GM12873 (cell line): ENCODE results near the gene TRAPPC2L.

Experiments
- TF ChIP-seq, protein P1 (sequence below): IDR thresholded peaks from 2 replicates; pipeline ENCODE4 v1.5.1; 2012; ENCODE audit warnings: low read depth, mild to moderate bottlenecking, moderate library complexity, low read length, control low read depth; ENCODE audit not compliant: insufficient read depth; ENCODE audit errors: missing control alignments

The TRAPPC2L gene, protein sequence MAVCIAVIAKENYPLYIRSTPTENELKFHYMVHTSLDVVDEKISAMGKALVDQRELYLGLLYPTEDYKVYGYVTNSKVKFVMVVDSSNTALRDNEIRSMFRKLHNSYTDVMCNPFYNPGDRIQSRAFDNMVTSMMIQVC

DNA sequence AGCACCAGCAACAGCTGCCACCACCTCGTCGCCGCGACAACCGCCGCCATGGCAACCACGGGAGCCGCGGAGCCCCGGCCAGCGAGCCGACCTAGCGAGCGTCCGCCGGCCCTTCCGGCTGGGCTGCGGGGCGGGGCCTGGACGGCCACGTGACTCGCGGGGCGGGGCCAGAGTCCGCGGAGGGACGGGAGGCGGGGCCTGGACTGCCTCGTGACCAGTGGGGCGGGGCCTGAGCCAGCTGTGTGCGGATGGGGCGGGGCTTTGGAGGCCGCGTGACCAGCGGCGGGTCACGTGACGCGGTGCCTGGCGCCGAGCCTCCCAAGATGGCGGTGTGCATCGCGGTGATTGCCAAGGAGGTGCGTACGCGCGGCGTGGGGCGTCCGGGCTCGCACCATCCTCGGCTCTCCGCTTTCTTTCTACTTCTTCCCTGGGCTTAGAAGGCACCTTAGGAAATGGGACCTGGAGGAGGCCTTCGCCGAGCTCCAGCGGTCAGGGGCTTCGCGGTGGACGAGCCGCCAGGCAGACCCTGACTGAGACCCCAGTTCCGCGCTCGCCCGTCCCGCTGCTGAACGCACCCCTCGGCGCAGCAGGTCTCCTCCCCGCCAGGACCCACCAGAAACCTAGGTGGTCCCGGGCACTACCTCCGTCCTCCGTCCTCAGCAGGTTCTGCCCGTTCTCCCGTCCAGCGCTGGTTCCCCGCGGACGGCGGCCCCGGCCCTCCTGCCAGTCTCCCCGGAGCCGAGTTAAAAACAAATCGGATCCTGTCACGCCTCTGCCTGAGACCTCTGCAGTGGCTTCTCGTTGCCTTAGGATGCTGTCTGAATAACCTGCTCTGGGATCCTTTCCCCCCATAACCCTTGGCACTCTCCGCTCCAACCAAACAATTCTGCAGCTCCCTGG, at the start of gene TRAPPC2L, which contains the start of gene GALNS:
TSS of gene TRAPPC2L (plus strand) at position 300 of the 900 bp plus-strand sequence. CDS start at position 324, 24 bp downstream.
TSS of gene GALNS (minus strand) at position 120 of the 900 bp plus-strand sequence. CDS start at position 50, 70 bp downstream.
- TF ChIP-seq, protein P1, sequence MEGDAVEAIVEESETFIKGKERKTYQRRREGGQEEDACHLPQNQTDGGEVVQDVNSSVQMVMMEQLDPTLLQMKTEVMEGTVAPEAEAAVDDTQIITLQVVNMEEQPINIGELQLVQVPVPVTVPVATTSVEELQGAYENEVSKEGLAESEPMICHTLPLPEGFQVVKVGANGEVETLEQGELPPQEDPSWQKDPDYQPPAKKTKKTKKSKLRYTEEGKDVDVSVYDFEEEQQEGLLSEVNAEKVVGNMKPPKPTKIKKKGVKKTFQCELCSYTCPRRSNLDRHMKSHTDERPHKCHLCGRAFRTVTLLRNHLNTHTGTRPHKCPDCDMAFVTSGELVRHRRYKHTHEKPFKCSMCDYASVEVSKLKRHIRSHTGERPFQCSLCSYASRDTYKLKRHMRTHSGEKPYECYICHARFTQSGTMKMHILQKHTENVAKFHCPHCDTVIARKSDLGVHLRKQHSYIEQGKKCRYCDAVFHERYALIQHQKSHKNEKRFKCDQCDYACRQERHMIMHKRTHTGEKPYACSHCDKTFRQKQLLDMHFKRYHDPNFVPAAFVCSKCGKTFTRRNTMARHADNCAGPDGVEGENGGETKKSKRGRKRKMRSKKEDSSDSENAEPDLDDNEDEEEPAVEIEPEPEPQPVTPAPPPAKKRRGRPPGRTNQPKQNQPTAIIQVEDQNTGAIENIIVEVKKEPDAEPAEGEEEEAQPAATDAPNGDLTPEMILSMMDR, result no peak

DNA sequence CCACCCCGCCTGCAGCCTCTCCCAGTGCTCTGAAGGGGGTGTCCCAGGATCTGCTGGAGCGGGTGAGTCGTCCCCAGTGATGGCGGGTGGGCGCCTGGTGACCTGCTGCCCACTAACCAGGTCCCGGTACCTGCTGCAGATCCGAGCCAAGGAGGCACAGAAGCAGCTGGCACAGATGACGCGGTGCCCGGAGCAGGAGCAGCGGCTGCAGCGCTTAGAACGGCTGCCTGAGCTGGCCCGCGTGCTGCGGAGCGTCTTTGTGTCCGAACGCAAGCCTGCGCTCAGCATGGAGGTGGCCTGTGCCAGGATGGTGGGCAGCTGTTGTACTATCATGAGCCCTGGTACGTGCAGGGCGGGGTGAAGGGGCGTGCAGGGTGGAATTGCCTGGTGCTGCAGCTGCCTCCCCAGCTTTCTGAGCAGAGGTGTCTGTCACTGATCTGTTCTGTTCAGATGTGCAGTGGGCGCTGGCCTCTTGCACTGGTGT, 49.7 kb upstream of the TRAPPC2L start:
- TF ChIP-seq, protein P1, result no peak

DNA sequence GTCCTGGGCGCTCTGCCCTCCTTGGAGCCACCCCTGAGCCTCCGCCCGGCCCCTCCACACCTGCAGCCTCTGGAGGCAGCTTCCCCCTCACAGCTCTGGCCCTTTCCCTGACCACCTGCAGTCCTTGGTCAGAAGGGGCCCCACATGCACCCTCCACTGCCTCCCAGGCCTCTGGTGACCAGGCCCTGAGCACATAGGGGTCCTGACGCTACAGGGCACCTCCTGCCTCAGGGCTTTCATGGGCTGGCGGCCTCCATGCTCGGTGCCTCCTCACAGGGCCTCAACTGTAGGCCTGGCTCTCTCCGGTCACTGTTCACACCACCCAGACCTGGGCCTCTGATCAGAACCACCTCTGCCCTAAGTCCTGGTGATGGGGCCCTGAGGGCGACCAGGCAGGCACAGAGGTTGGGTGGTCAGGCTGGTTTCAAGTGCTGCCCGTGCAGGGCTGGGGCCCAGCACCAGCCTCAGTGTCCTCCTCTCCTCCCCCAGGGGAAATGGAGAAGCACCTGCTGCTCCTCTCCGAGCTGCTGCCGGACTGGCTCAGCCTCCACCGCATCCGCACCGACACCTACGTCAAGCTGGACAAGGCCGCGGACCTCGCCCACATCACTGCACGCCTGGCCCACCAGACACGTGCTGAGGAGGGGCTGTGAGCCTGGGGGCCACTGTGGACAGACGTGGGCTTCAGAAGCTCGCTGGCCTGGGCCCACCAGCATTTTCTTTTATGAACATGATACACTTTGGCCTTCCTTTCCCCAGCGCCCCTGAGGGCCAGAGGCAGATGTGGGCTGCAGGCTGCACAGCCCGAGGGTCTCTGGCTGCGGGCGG, 49.1 kb upstream of the TRAPPC2L start:
- TF ChIP-seq, protein P1, result no peak

DNA sequence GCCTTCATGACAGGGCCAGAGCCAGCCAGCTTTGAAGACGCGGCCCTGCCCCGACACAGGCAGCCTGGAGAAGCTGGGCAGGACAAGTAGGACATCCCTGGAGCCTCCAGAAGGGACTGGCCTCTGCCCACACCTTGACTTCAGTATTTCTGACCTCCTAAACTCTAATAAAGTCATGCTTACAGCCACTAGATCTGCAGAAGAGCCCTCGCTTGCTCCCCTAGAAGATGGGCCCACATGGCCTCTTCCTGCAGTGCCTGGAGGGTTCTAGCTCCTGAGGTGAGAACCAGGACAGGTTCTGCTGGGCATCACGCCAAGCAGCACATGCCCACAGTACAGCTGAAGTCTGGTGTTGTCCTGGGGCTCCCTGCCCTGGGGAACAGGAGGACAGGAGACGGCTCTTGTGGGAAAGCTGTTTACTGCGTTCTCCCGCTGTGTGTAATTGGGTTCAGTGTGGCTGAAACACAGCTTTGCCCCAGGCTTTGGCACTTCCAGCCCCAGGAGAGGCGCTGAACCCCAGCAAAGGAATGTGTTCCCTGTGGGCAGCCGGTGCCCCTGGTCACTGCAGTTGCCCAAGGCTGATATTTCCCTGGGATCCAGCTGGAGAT, 47.8 kb upstream of the TRAPPC2L start:
- TF ChIP-seq, protein P1, result no peak

DNA sequence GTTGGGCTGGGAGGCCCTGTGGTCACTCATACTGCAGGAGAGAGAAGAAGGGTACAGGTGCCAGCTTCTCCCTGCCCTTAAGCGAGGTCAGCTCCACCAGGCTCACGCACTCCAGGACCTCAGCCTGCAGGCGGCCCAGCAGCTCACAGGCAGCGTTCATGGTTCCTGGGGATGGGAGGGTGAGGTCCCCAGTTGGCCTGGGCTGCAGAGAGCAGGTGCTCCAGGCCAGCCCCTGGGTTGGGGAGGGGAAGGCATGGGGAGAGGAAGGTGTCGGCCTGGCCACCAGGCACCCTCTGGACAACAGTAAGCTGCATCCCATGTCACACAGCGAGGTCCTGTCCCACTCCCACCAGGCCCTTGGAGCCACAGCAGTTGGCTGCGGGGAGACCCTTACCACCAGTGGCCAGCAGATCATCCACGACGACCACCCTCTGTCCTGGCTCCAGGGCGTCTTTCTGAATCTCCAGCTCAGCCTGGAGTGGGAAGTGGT, 47.2 kb upstream of the TRAPPC2L start:
- TF ChIP-seq, protein P1, result no peak

DNA sequence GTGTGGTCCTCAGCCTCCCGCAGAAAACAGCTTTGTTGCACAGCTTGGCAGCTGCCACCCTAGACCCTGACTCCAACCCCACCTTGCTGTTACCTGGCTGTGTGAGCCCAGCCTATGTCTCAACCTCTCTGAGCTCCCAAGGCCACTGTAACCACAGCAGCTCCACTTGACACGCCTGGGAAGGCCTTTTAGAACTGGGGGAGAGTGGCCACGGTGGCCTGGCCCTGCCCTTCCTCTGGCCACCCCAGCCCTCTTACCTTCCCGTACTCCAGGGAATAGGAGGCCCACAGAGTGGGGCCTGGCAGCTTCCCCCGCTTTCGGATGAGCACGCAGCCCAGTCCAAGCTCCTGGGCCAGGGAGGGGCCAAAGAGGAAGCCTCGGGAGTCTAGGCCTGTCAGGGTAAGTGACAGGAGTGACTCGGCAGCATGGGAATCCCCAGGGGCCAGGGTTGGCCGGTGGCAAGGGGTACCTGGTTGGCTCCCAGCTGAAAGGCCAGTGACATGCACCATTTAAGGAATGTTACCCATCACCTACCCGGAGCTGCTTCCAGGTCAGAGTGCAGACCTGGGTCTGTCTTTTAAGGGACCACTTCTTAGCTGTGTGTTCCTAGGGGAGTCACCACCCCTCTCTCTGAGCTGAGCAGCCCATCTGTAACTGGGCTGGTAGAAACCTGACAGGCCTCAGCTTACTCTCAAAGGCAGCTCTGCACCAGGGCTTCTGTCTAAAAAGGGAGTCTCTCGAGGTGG, 46.6 kb upstream of the TRAPPC2L start:
- TF ChIP-seq, protein P1, result no peak
